Astrocyte (in vitro differentiated cells and primary cell): ENCODE results near the gene SIRT3. TPM values are rescaled to one million over a fixed set of nuclear protein-coding genes. Genes with fewer than 3 reads are reported as not detected.

Experiments used
- DNase-seq: peaks from one replicate; pipeline ENCODE4 v3.0.0-alpha.2; 2010; ENCODE audit warnings: low read depth
- FAIRE-seq: peaks from 2 replicates; lab custom pipeline; 2011; peaks lifted over from hg19 to GRCh38; lab: Jason Lieb, UNC
- H2AFZ ChIP-seq: 2 replicates; pipeline ENCODE4 v1.6.0; 2012; ENCODE audit warnings: low read depth, low read length, inconsistent platforms
- H3K27ac ChIP-seq: 2 replicates; pipeline ENCODE4 v1.5.1; 2011; ENCODE audit warnings: low read depth, low read length, inconsistent platforms
- H3K27me3 ChIP-seq: 2 replicates; pipeline ENCODE4 v1.6.0; 2011; ENCODE audit warnings: low read length, inconsistent platforms; ENCODE audit not compliant: insufficient read depth
- H3K36me3 ChIP-seq: 2 replicates; pipeline ENCODE4 v1.5.1; 2011; ENCODE audit warnings: low read length, inconsistent platforms; ENCODE audit not compliant: insufficient read depth
- H3K4me1 ChIP-seq: 2 replicates; pipeline ENCODE4 v1.5.1; 2011; ENCODE audit warnings: low read length, inconsistent platforms; ENCODE audit not compliant: insufficient read depth
- H3K4me2 ChIP-seq: 2 replicates; pipeline ENCODE4 v1.6.0; 2012; ENCODE audit warnings: low read length, inconsistent platforms
- H3K4me3 ChIP-seq: 2 replicates; pipeline ENCODE4 v1.5.1; 2011; ENCODE audit warnings: low read depth, mild to moderate bottlenecking, low read length, inconsistent platforms; ENCODE audit not compliant: insufficient read depth
- H3K79me2 ChIP-seq: 2 replicates; pipeline ENCODE4 v1.6.0; 2012; ENCODE audit warnings: mild to moderate bottlenecking, low read length, inconsistent platforms; ENCODE audit not compliant: insufficient read depth
- H3K9ac ChIP-seq: 2 replicates; pipeline ENCODE4 v1.6.0; 2012; ENCODE audit warnings: mild to moderate bottlenecking, low read length, inconsistent platforms
- H3K9me3 ChIP-seq: 2 replicates; pipeline ENCODE4 v1.5.1; 2012; ENCODE audit warnings: low read depth, mild to moderate bottlenecking, low read length, inconsistent platforms; ENCODE audit not compliant: insufficient read depth
- H4K20me1 ChIP-seq: 2 replicates; pipeline ENCODE4 v1.6.0; 2012; ENCODE audit warnings: low read length, inconsistent platforms; ENCODE audit not compliant: insufficient read depth
- H3K27ac Mint-ChIP-seq: one replicate; pipeline ENCODE4 v1.8.0; 2021; ENCODE audit warnings: mild to moderate bottlenecking, mixed read lengths; ENCODE audit not compliant: unreplicated experiment
- H3K27me3 Mint-ChIP-seq: one replicate; pipeline ENCODE4 v1.8.0; 2021; ENCODE audit warnings: low read depth, mixed read lengths; ENCODE audit not compliant: unreplicated experiment
- H3K36me3 Mint-ChIP-seq: one replicate; pipeline ENCODE4 v1.8.0; 2021; ENCODE audit warnings: low read depth, mixed read lengths; ENCODE audit not compliant: unreplicated experiment
- H3K4me1 Mint-ChIP-seq: one replicate; pipeline ENCODE4 v1.8.0; 2021; ENCODE audit warnings: low read depth, mixed read lengths; ENCODE audit not compliant: unreplicated experiment
- H3K4me3 Mint-ChIP-seq: one replicate; pipeline ENCODE4 v1.8.0; 2021; ENCODE audit warnings: mild to moderate bottlenecking, moderate library complexity, mixed read lengths; ENCODE audit not compliant: unreplicated experiment
- H3K9me3 Mint-ChIP-seq: one replicate; pipeline ENCODE4 v1.8.0; 2021; ENCODE audit warnings: mild to moderate bottlenecking, mixed read lengths; ENCODE audit not compliant: unreplicated experiment
- CTCF ChIP-seq: IDR thresholded peaks from 2 replicates; pipeline ENCODE4 v1.5.1; 2011; ENCODE audit warnings: low read depth, mild to moderate bottlenecking, inconsistent platforms, low read length, moderate library complexity; ENCODE audit not compliant: insufficient read depth
- EZH2 ChIP-seq: IDR thresholded peaks from 2 replicates; pipeline ENCODE4 v1.6.1; 2012; ENCODE audit warnings: mild to moderate bottlenecking, low read length, inconsistent platforms; ENCODE audit not compliant: insufficient read depth
- total RNA-seq: library from RNA; stranded (reverse); gene quantifications from 2 replicates; pipeline ENCODE4 v1.2.1, GENCODE V29; 2021

Gene SIRT3
- total RNA-seq, 1 donor from 2014 or later = 10.9 TPM

GRCh38 chr11:208181-208916, 27.8 kb downstream of the SIRT3 start:
- Histone ChIP-seq H3K4me3 (peak overlapping the region; percentile 86), H4K20me1 (peaks cover 79% of the 10 kb centered on the region), H3K36me3 (peaks cover 36% of the 10 kb centered on the region), H2AFZ (peak overlapping the region; percentile 72), H3K4me2 (peak overlapping the region; percentile 97), H3K9me3 (no peaks in the 10 kb centered on the region), H3K79me2 (peaks cover 94% of the 10 kb centered on the region), H3K27ac (peak overlapping the region; percentile 94), H3K4me1 (peaks cover 33% of the 10 kb centered on the region), H3K27me3 (no peaks in the 10 kb centered on the region), H3K9ac (peak overlapping the region; percentile 97)
- Mint-ChIP-seq H3K4me1 (peaks cover 51% of the 10 kb centered on the region), H3K9me3 (no peaks in the 10 kb centered on the region), H3K36me3 (peaks cover 23% of the 10 kb centered on the region), H3K27me3 (no peaks in the 10 kb centered on the region), H3K4me3 (peak overlapping the region; percentile 99), H3K27ac (peak overlapping the region; percentile 100)
- DNase-seq = peak; percentile 50
- FAIRE-seq = no peak
- no peak for TF ChIP-seq CTCF
- TF ChIP-seq EZH2 = no peak

- H2AFZ ChIP-seq = peak overlapping the region; percentile 72
These were observed 28.3 kb downstream of the SIRT3 start for GRCh38 chr11:207863-208180.

More at GRCh38 chr11:207863-208180, 28.3 kb downstream of the SIRT3 start:
- Histone ChIP-seq H3K27me3 (no peaks in the 10 kb centered on the region), H3K4me2 (peak overlapping the region; percentile 97), H3K4me3 (peak overlapping the region; percentile 86), H3K79me2 (peaks cover 94% of the 10 kb centered on the region), H3K9ac (peak overlapping the region; percentile 97), H3K4me1 (peaks cover 33% of the 10 kb centered on the region), H3K36me3 (peaks cover 30% of the 10 kb centered on the region), H3K9me3 (no peaks in the 10 kb centered on the region), H3K27ac (peak overlapping the region; percentile 94), H4K20me1 (peaks cover 79% of the 10 kb centered on the region)
- Mint-ChIP-seq H3K27me3 (no peaks in the 10 kb centered on the region), H3K4me1 (peaks cover 54% of the 10 kb centered on the region), H3K9me3 (no peaks in the 10 kb centered on the region), H3K36me3 (peaks cover 24% of the 10 kb centered on the region), H3K4me3 (peak overlapping the region; percentile 99), H3K27ac (peak overlapping the region; percentile 100)
- no peak for TF ChIP-seq EZH2
- TF ChIP-seq CTCF = no peak
- no peak for FAIRE-seq
- peak; percentile 66 for DNase-seq
